Chondrocyte (in vitro differentiated cells): Measurements from ENCODE around the gene GYPC. TPM values are rescaled to one million over a fixed set of nuclear protein-coding genes. Genes with fewer than 3 reads are reported as not detected.

Source experiments
- DNase-seq: peaks from one replicate; pipeline ENCODE4 v3.0.0; 2021; ENCODE audit warnings: mixed read lengths, low spot score
- H3K27ac Mint-ChIP-seq: one replicate; pipeline ENCODE4 v1.8.0; 2021; ENCODE audit warnings: mild to moderate bottlenecking, moderate library complexity, mixed read lengths; ENCODE audit not compliant: unreplicated experiment
- H3K27me3 Mint-ChIP-seq: 2 replicates; pipeline ENCODE4 v1.8.0; 2021; ENCODE audit warnings: low read depth, mixed read lengths
- H3K36me3 Mint-ChIP-seq: 2 replicates; pipeline ENCODE4 v1.8.0; 2021; ENCODE audit warnings: low read depth, mixed read lengths
- H3K4me1 Mint-ChIP-seq: 2 replicates; pipeline ENCODE4 v1.8.0; 2021; ENCODE audit warnings: low read depth, mild to moderate bottlenecking, mixed read lengths
- H3K4me3 Mint-ChIP-seq: one replicate; pipeline ENCODE4 v1.8.0; 2021; ENCODE audit warnings: mild to moderate bottlenecking, moderate library complexity, mixed read lengths; ENCODE audit not compliant: unreplicated experiment
- H3K9me3 Mint-ChIP-seq: 2 replicates; pipeline ENCODE4 v1.8.0; 2021; ENCODE audit warnings: low read depth, mixed read lengths
- CTCF ChIP-seq: fragments of 200-600 bp; sonication (generic); IDR thresholded peaks from 2 replicates; pipeline ENCODE4 v1.5.0; 2021; ENCODE audit warnings: antibody characterized with exemption, mild to moderate bottlenecking, moderate library complexity
- total RNA-seq: library from RNA; stranded (reverse); gene quantifications from 3 replicates; pipeline ENCODE4 v1.2.1, GENCODE V29; 2021

The GYPC gene
- total RNA-seq, 1 donor from 2014 or later: 46.4 TPM

DNA sequence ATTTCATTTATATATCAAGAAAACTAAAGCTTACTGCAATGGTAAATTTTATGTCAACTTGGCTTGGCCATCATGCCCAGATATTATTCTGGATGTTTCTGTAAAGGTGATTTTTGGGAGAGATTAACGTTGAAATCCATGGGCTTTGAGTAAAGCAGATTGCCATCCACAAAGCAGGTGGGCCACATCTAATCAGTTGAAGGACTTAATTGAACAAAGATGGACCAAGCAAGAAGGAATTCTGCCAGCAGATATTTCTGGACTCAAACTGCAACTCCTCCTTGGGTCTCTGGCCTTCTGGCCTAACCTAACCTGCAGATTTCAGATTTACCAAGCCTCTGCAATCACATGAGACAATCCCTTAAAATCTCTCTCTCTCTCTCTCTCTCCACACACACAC is 77.8 kb downstream of the GYPC start:
- Mint-ChIP-seq H3K9me3 (peaks cover 4% of the 10 kb centered on the region), H3K36me3 (no peaks in the 10 kb centered on the region), H3K27me3 (peaks cover 17% of the 10 kb centered on the region), H3K4me3 (no peak overlapping the region), H3K4me1 (no peaks in the 10 kb centered on the region), H3K27ac (no peak overlapping the region)
- no peak for TF ChIP-seq CTCF
- DNase-seq: no peak

DNA sequence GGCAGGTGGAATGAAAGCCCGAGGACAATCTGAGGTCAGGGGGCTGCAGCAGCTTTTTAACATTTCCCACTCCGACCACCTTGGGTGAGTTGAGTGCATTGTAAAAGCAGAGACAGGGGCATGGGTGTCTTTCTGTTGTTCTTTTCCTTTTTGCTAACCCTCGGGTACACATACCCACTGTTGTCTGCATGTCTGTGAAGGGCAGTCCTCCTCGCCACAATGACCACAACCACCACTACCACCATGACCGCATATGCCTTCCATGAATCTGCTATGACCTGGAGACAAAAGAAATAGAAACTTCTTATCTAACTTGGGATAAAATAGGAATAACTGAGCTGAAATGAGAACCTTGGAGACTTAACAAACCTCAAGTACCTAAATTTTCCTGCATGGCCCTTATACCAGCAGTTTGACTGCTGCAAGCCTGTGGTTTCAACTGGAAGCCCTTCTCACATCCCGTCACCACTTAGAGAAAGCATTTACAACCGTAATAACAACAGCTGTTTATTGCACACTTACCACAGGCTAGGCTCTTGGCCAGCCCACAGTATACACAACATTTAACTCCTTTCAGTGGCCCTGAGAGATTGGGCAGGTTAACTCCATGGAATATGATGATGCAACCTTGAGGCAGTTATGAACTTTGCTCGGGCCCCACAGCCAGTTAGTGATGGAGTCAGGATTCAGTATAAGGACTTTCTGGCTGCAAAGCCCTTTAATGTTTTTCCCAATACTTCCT is 80.3 kb downstream of the GYPC start:
- TF ChIP-seq CTCF: no peak
- Mint-ChIP-seq H3K27me3 (peaks cover 12% of the 10 kb centered on the region), H3K36me3 (no peaks in the 10 kb centered on the region), H3K4me1 (no peaks in the 10 kb centered on the region), H3K4me3 (no peak overlapping the region), H3K9me3 (peaks cover 4% of the 10 kb centered on the region), H3K27ac (no peak overlapping the region)
- DNase-seq: no peak

- H3K27me3 Mint-ChIP-seq: peaks cover 7% of the 10 kb centered on the region
- no peak overlapping the region for H3K4me3 Mint-ChIP-seq
- H3K4me1 Mint-ChIP-seq: no peaks in the 10 kb centered on the region
- H3K27ac Mint-ChIP-seq: no peak overlapping the region
- H3K9me3 Mint-ChIP-seq: peaks cover 18% of the 10 kb centered on the region
- H3K36me3 Mint-ChIP-seq: no peaks in the 10 kb centered on the region
- no peak for DNase-seq
- no peak for TF ChIP-seq CTCF
Observed at GRCh38 chr2:126739141-126739540, 83.2 kb downstream of the GYPC start.

DNA sequence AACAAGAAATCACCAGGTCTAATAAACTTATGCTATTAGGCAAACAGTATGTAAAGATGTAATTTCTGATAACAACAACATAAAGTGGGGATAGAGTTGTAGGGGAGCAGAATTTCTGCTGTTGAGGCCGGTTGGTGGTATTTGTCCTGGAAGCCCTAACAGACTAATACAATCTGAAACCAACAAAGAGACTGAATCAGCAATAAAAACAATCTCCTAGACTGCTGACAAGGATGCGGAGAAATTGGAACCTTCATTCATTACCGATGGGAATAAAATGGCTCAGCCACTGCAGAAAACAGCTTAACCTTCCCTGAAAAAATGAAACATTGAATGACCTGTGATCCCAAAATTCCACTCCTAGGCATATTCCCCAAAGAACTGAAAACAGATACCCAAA is 88.7 kb downstream of the GYPC start:
- no peaks in the 10 kb centered on the region for H3K4me1 Mint-ChIP-seq
- TF ChIP-seq CTCF: no peak
- H3K27ac Mint-ChIP-seq: no peak overlapping the region
- no peak overlapping the region for H3K4me3 Mint-ChIP-seq
- H3K36me3 Mint-ChIP-seq: no peaks in the 10 kb centered on the region
- no peak for DNase-seq
- peaks cover 14% of the 10 kb centered on the region for H3K9me3 Mint-ChIP-seq
- H3K27me3 Mint-ChIP-seq: peaks cover 4% of the 10 kb centered on the region

Other genes with a start within 250 kb of the GYPC start
- gene TEX51, start 242.7 kb downstream of the GYPC start, total RNA-seq: not detected in 3 replicates